Naive thymus-derived CD8-positive, alpha-beta T cell (primary cell): Measurements from ENCODE around the gene CAPRIN1. TPM values are rescaled to one million over a fixed set of nuclear protein-coding genes. Genes with fewer than 3 reads are reported as not detected.

Experiments used
- ATAC-seq, 2 donors: fragments of 150-1000 bp; cut with Tn5 transposase in 1 of 2; sonication (Bioruptor Pico), chemical (Tn5 transposase) in 1 of 2; 1 replicate in 1 of 2; 2 replicates in 1 of 2; pipeline ENCODE4 v1.10.0; 2021; ENCODE audit warnings: mild to moderate bottlenecking in 2 of 2, moderate library complexity in 2 of 2
- POLR2A ChIA-PET: fragments of 350-600 bp; sonication (Branson Sonifier 250); formaldehyde crosslinking; loops from one replicate; lab custom pipeline; 2021; ENCODE audit warnings: antibody characterized with exemption; lab: Charles Lee
- DNase-seq, 10 donors: peaks; one replicate each; pipeline versions ENCODE4 v3.0.0 to v3.0.0-alpha.2; 2020 to 2022
- H3K27ac Mint-ChIP-seq, 10 donors: one replicate each; pipeline ENCODE4 v1.8.0; 2020 to 2022; ENCODE audit warnings: mild to moderate bottlenecking in 10 of 10, mixed read lengths in 10 of 10, moderate library complexity in 4 of 10, inconsistent platforms in 1 of 10
- H3K27me3 Mint-ChIP-seq, 5 donors: one replicate each; pipeline ENCODE4 v1.8.0; 2021 to 2022; ENCODE audit warnings: mixed read lengths in 5 of 5
- H3K36me3 Mint-ChIP-seq, 3 donors: one replicate each; pipeline ENCODE4 v1.8.0; 2020 to 2022; ENCODE audit warnings: mixed read lengths in 3 of 3, mild to moderate bottlenecking in 2 of 3, inconsistent platforms in 1 of 3
- H3K4me1 Mint-ChIP-seq, 4 donors: one replicate each; pipeline ENCODE4 v1.8.0; 2021 to 2022; ENCODE audit warnings: mixed read lengths in 4 of 4
- H3K4me3 Mint-ChIP-seq, 10 donors: one replicate each; pipeline ENCODE4 v1.8.0; 2020 to 2022; ENCODE audit warnings: mild to moderate bottlenecking in 10 of 10, mixed read lengths in 10 of 10, moderate library complexity in 6 of 10, inconsistent platforms in 1 of 10
- H3K9me3 Mint-ChIP-seq, 9 donors: one replicate each; pipeline ENCODE4 v1.8.0; 2020 to 2022; ENCODE audit warnings: mixed read lengths in 9 of 9, mild to moderate bottlenecking in 3 of 9, inconsistent platforms in 1 of 9, moderate library complexity in 1 of 9
- polyA plus RNA-seq, 3 donors: library from polyadenylated mRNA; unstranded; fragments of 300-500 nt; fragmentation: Illumina TruSeq; gene quantifications; one replicate each; pipeline ENCODE4 v1.2.3, GENCODE V29; 2021
- total RNA-seq, 8 experiments: library from RNA in 2 of 8; stranded (reverse) in 2 of 8; gene quantifications; one replicate each; pipeline ENCODE4 v1.2.3 and lab custom pipeline; 2021 to 2026

Gene CAPRIN1, protein sequence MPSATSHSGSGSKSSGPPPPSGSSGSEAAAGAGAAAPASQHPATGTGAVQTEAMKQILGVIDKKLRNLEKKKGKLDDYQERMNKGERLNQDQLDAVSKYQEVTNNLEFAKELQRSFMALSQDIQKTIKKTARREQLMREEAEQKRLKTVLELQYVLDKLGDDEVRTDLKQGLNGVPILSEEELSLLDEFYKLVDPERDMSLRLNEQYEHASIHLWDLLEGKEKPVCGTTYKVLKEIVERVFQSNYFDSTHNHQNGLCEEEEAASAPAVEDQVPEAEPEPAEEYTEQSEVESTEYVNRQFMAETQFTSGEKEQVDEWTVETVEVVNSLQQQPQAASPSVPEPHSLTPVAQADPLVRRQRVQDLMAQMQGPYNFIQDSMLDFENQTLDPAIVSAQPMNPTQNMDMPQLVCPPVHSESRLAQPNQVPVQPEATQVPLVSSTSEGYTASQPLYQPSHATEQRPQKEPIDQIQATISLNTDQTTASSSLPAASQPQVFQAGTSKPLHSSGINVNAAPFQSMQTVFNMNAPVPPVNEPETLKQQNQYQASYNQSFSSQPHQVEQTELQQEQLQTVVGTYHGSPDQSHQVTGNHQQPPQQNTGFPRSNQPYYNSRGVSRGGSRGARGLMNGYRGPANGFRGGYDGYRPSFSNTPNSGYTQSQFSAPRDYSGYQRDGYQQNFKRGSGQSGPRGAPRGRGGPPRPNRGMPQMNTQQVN
- total RNA-seq (100 to 1,000 TPM; 163 TPM), polyA plus RNA-seq (10 to 100 TPM; 42.0 to 82.5 (median 57.1) TPM), total RNA-seq (lab: John Stamatoyannopoulos, UW) (153 to 494 (median 232) reads per million in 6 experiments)

DNA sequence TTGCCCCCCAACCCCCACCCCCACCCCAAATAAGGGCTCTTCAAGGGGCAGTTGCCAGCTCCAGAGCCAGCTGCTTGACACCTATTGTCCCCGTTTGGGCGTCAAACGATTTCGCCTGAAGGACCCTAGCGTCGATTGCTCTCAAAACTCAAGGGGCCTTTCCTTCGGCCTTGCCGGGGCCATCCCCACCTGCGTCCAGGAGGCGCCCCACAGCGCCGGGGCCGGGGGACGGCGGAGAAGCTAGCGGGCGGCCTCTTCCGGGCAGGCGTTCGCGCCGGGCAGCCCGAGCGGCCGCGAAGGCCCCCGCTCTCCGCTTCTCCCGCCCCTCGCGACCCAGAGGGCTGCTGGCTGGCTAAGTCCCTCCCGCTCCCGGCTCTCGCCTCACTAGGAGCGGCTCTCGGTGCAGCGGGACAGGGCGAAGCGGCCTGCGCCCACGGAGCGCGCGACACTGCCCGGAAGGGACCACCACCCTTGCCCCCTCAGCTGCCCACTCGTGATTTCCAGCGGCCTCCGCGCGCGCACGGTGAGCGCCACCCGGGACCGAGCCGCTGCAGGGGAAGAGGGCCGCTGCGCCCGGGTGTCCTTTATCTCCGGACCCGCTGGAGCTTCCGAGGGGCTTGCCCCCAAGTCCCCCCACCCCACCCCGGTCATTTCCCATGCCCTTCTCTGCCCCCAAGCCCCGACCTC lies at the start of gene CAPRIN1:
Gene CAPRIN1 (plus strand): TSS at position 383 of the 687 bp plus-strand sequence. CDS start 690 bp downstream, outside the sequence.
- H3K4me1 Mint-ChIP-seq, result peaks cover 9 to 40% (median 25%) of the 10 kb centered on the region in 4 donors
- ATAC-seq (peak; percentile 76 to 78), DNase-seq (peak; percentile 71 to 96 (median 84))
- no peaks in the 10 kb centered on the region for H3K27me3 Mint-ChIP-seq
- H3K4me3 Mint-ChIP-seq, result peak within 1 kb of the TSS; percentile 94 to 99 (median 98)
- peak within 1 kb of the TSS; percentile 95 to 99 (median 98) for H3K27ac Mint-ChIP-seq
- peaks cover 0 to 8% (median 8%) of the 10 kb centered on the region in 3 donors for H3K36me3 Mint-ChIP-seq
- no peaks in the 10 kb centered on the region for H3K9me3 Mint-ChIP-seq
- POLR2A ChIA-PET, result interaction anchor here (0.7 to 5.9 kb wide), 13 partner anchors 10 to 1088 kb away, joined by 3 to 102 read pairs (median 3); partner anchors contain the start of genes ABTB2, CD44, FBXO3 and NAT10

GRCh38 chr11:34002420-34002819 lies 49.1 kb upstream of the CAPRIN1 start:
- no peak for DNase-seq
- no peak overlapping the region for H3K27ac Mint-ChIP-seq
- H3K4me3 Mint-ChIP-seq, result no peak overlapping the region
- peaks cover 0 to 4% (median 2%) of the 10 kb centered on the region in 4 donors for H3K4me1 Mint-ChIP-seq
- H3K36me3 Mint-ChIP-seq, result no peaks in the 10 kb centered on the region
- no peaks in the 10 kb centered on the region for H3K9me3 Mint-ChIP-seq
- H3K27me3 Mint-ChIP-seq, result peaks cover 10 to 19% (median 11%) of the 10 kb centered on the region in 5 donors
- POLR2A ChIA-PET, result no interaction called here
- ATAC-seq, result no peak

- peaks cover 3 to 16% (median 6%) of the 10 kb centered on the region in 5 donors for H3K27me3 Mint-ChIP-seq
- H3K36me3 Mint-ChIP-seq, result peaks cover 0 to 1% (median 0%) of the 10 kb centered on the region in 3 donors
- no peak for DNase-seq
- no peak for ATAC-seq
- H3K4me3 Mint-ChIP-seq, result no peak overlapping the region
- no peaks in the 10 kb centered on the region for H3K9me3 Mint-ChIP-seq
- POLR2A ChIA-PET, result no interaction called here
- H3K4me1 Mint-ChIP-seq, result no peaks in the 10 kb centered on the region
- H3K27ac Mint-ChIP-seq, result no peak overlapping the region
Observed at GRCh38 chr11:34004236-34004635, 47.3 kb upstream of the CAPRIN1 start.

DNA sequence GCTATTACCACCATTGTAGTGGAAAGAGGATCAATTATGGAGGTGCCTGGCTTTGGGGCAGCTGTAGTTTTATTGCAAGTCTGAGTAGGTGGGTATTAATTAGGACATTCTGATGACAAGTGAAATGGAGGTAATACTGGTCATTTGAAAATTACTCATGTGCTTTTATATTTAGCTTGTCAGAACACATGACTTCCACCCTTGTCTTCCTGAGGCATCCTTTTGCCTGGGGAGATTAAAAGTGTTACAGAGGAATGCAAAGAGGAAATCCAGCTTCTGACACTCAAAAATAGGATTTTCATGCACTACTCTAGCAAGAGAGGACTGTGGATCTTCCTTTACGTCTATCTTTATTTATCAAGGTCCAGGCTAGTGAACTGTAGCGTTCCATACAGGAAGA lies 44.7 kb upstream of the CAPRIN1 start:
- Mint-ChIP-seq H3K4me3 (no peak overlapping the region), H3K27ac (no peak overlapping the region), H3K36me3 (peaks cover 0 to 1% (median 0%) of the 10 kb centered on the region in 3 donors), H3K9me3 (no peaks in the 10 kb centered on the region), H3K4me1 (no peaks in the 10 kb centered on the region), H3K27me3 (peaks cover 0 to 9% (median 0%) of the 10 kb centered on the region in 5 donors)
- no peak for DNase-seq
- POLR2A ChIA-PET, result no interaction called here
- no peak for ATAC-seq

DNA sequence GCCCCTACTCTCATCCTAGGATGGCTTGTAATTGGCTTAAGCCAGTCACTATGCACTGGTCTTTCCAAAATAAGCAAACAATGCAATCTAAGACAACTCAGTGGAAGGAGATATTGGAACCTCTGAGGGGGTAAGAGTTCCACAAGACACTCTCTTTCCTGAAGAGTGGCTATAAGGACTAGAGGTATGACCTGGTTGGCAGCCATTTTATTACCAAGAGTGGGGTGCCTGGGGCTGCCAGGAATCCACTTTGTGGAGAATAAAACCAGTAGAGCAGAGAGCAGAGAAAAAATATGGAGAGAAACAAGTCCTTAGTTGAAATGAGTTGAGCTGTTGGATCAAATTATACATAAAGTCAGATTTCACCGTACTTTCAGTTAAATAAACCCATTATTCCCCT lies 38.8 kb upstream of the CAPRIN1 start:
- ATAC-seq (no peak), DNase-seq (no peak)
- no peaks in the 10 kb centered on the region for H3K4me1 Mint-ChIP-seq
- H3K9me3 Mint-ChIP-seq, result peaks cover 0 to 2% (median 0%) of the 10 kb centered on the region in 9 donors
- peaks cover 0 to 11% (median 5%) of the 10 kb centered on the region in 5 donors for H3K27me3 Mint-ChIP-seq
- H3K4me3 Mint-ChIP-seq, result peak overlapping the region in 1 of 10 donors; percentile 38
- POLR2A ChIA-PET, result no interaction called here
- peaks cover 0 to 1% (median 0%) of the 10 kb centered on the region in 3 donors for H3K36me3 Mint-ChIP-seq
- no peak overlapping the region for H3K27ac Mint-ChIP-seq

- no peak for ATAC-seq
- no peak overlapping the region for H3K27ac Mint-ChIP-seq
Observed at GRCh38 chr11:34013898-34014571, 37.5 kb upstream of the CAPRIN1 start.

GRCh38 chr11:34021977-34022735 lies 29.4 kb upstream of the CAPRIN1 start:
- Mint-ChIP-seq H3K27ac (peak overlapping the region in 1 of 10 donors; percentile 25), H3K9me3 (peaks cover 0 to 6% (median 4%) of the 10 kb centered on the region in 9 donors), H3K36me3 (peaks cover 0 to 5% (median 0%) of the 10 kb centered on the region in 3 donors), H3K27me3 (no peaks in the 10 kb centered on the region), H3K4me1 (no peaks in the 10 kb centered on the region), H3K4me3 (no peak overlapping the region)
- ATAC-seq (no peak), DNase-seq (no peak)
- POLR2A ChIA-PET, result no interaction called here

More at GRCh38 chr11:34013898-34014571, 37.5 kb upstream of the CAPRIN1 start:
- Mint-ChIP-seq H3K27me3 (peaks cover 0 to 11% (median 5%) of the 10 kb centered on the region in 5 donors), H3K9me3 (peaks cover 0 to 2% (median 0%) of the 10 kb centered on the region in 9 donors), H3K4me1 (no peaks in the 10 kb centered on the region), H3K4me3 (no peak overlapping the region), H3K36me3 (no peaks in the 10 kb centered on the region)
- no peak for DNase-seq
- POLR2A ChIA-PET, result no interaction called here

GRCh38 chr11:34026432-34026831 lies 25.1 kb upstream of the CAPRIN1 start:
- peaks cover 0 to 5% (median 0%) of the 10 kb centered on the region in 3 donors for H3K36me3 Mint-ChIP-seq
- peaks cover 0 to 6% (median 4%) of the 10 kb centered on the region in 9 donors for H3K9me3 Mint-ChIP-seq
- no peak overlapping the region for H3K4me3 Mint-ChIP-seq
- H3K27ac Mint-ChIP-seq, result no peak overlapping the region
- peaks cover 0 to 2% (median 0%) of the 10 kb centered on the region in 5 donors for H3K27me3 Mint-ChIP-seq
- ATAC-seq (no peak), DNase-seq (no peak)
- POLR2A ChIA-PET, result no interaction called here
- H3K4me1 Mint-ChIP-seq, result no peaks in the 10 kb centered on the region

DNA sequence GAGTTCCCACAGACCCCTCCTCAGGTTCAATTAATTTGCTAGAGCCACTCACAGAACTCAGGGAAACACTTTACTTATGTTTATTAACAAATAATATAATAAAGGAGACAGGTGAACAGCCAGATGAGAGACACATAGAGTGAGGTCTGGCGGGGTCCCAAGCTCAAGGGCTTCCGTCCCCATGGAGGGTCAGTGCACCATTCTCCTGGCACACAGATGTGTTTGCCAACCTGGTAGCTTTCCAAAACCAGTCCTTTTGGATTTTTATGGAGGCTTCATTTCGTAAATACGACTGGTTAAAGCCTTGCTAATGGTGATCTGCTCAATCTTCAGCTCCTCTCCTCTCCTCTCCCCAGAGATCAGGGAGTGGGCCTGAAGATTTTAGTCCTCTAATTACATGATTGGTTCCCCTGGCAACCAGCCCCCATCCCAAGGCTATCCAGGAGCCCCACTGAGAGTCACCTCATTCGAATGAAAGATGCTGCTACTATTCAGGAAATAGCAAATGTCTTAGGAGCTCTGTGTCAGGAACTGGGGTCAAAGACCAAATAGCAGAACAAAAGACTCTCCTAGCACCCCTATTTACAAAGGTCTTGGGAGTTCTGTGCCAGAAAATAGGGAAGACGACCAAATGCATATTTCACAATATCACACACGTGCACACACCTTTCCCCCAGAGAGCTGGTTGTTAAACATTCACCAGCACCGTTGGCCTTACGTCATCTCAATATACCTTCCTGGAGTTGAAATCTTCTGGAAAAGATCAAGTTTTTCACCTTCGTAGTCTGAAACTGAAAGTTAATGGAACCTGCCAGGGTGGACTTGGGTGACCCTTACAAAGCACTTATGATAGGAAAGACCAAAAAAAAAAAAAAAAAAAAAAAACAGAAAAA lies 23.8 kb upstream of the CAPRIN1 start:
- POLR2A ChIA-PET, result no interaction called here
- Mint-ChIP-seq H3K9me3 (no peaks in the 10 kb centered on the region), H3K36me3 (no peaks in the 10 kb centered on the region), H3K4me1 (no peaks in the 10 kb centered on the region), H3K27ac (no peak overlapping the region), H3K27me3 (peaks cover 0 to 2% (median 0%) of the 10 kb centered on the region in 5 donors), H3K4me3 (no peak overlapping the region)
- DNase-seq (no peak), ATAC-seq (no peak)

GRCh38 chr11:34028425-34028824 lies 23.1 kb upstream of the CAPRIN1 start:
- DNase-seq (no peak), ATAC-seq (no peak)
- Mint-ChIP-seq H3K27me3 (peaks cover 0 to 2% (median 0%) of the 10 kb centered on the region in 5 donors), H3K9me3 (no peaks in the 10 kb centered on the region), H3K27ac (peak overlapping the region in 1 of 10 donors; percentile 24), H3K4me3 (no peak overlapping the region), H3K4me1 (no peaks in the 10 kb centered on the region), H3K36me3 (no peaks in the 10 kb centered on the region)
- POLR2A ChIA-PET, result no interaction called here
